ENCODE measurements around the gene ZDHHC24.
A peak's percentile ranks its signal among the peaks of the same experiment; 100 is the strongest.

The ZDHHC24 gene

GRCh38 chr11:66493130-66493529 lies 52.7 kb downstream of the ZDHHC24 start:
- no peak for DNase-seq

DNA sequence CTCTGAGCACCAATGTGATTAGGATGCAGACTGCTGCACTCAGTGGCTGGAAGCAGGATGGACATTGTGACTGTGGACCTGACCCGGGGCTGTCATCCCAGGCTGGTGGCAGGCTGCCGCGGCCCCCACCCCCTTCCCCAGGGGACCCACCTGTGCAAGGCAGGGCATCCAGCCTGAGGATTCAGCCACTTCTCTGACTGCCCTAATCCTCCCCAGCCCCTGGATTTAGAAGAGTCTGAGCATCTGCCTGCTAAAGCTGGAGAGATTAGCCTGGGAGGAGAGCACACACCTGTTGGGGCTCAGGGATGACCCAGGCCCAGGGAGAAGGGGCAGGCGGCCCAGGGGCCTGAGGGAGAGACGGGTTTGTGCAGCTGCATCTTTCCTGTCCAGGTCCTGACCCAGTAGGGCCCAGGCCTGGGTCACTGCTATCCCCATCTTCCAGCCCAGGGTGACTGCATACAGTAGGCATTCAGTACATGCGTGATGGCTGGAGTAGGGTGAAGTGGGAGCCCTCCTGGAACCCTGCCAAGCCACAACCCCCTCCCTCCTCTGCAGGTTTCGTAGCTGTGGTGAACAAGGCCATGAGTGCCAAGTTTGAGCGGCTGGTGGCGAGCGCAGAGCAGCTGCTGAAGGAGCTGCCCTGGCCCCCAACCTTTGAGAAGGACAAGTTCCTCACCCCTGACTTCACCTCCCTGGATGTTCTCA lies 53.5 kb downstream of the ZDHHC24 start:
- DNase-seq, result no peak

DNA sequence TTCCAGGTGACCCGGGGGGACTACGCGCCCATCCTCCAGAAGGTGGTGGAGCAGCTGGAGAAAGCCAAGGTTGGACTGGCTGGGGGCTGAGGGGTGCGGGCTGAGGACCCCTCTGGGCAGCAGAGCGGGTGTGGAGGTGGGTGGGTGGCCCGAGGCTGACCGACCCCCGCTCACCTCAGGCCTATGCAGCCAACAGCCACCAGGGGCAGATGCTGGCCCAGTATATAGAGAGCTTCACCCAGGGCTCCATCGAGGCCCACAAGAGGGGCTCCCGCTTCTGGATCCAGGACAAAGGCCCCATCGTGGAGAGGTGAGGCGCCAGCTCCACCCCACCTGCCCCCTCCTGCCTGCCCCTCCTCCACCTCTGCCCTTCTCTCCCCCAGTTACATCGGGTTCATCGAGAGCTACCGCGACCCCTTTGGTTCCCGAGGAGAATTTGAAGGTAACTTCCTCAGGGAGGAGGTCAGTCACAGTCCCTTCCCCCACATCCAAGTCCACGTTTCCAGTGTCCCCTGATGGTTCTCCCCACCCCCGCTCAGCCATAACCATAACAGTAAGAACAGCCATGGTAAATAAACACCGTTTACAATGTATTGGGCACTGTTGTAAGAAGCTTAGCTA lies 54.4 kb downstream of the ZDHHC24 start:
- no peak for DNase-seq

DNA sequence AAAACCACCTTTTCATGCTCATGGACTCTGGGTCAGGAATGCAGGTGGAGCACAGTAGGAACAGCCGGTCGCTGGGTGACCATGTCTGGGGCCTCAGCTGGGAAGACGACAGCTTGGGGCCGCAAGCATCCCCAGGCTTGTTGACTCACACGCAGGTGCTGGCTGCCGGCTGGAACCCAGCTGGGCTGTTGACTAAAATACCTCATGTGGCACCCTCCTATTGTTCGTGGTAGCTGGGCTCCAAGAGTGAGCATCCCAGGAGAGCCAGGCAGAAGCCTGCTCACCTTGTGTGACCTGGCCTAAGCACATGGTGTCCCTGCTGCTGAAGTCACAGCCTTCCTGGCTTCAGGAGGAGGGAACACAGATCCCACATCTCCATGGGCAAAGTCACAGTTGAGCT lies 56.2 kb downstream of the ZDHHC24 start:
- no peak for DNase-seq

GRCh38 chr11:66488957-66489356 lies 56.9 kb downstream of the ZDHHC24 start:
- no peak for DNase-seq

- DNase-seq, result no peak
These were observed 61.0 kb downstream of the ZDHHC24 start for GRCh38 chr11:66484806-66485380.

- peak; percentile 99 for DNase-seq
These were observed 65.5 kb downstream of the ZDHHC24 start, which contains the start of gene DPP3 for GRCh38 chr11:66480117-66480938. DPP3 (plus strand) TSS chr11:66480434; CDS start chr11:66482201, 1,767 bp downstream.

GRCh38 chr11:66479394-66480116 lies 66.3 kb downstream of the ZDHHC24 start:
- DNase-seq, result peak; percentile 10

- DNase-seq, result no peak
These were observed 67.0 kb downstream of the ZDHHC24 start for GRCh38 chr11:66478729-66479393.

- DNase-seq, result no peak
These were observed 68.3 kb downstream of the ZDHHC24 start for GRCh38 chr11:66477263-66478201.

DNA sequence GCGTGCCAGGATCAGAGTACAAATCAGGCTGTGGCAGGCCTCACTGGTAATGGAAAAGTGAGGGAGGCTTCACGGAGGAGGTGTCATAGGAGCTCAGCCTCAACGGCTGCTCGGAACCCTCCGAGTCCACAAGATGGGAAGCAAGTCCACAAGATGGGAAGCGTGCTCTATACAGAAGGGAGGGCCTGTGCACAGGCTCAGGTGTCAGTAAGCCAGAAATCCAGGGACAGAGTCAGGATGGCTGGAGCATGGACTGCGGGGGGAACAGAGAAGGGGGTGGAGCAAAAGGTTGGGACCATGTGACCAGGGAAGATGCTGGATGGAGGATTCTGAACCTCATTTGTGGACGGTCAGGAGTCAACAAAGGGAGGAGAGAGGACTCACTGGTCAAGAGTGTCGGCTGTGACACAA lies 69.0 kb downstream of the ZDHHC24 start:
- DNase-seq, result no peak

DNA sequence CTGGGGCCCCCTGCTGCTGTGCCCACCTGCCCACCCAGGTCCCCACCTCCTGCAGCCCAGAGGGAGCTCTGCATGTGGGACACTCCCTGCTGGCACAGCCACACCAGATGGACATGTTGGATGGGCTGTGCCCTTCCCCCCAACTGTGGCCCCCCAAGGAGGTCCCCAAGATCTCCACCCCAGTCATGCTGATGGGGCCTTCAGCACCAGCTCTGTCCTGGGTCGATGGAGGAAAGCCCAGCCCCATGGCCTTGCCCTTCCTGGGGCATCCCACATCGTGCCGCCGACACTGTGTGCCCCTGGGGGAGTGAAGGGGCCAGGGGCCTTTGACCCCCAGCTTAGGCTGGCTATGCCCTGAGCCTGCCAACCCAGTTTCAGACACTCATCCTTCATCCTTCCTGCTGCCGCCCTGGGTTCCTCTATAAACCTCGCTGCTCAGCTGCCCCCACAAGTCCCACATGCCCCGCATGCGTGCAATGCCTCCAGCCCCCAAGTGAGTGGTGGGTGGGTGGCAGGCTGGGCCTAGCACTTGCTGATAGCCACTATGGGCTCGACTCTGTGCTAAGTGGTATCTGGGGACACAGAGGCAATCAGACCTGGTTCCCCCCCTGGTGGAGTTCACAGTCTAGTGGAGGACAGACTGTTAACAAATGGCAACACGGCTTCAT lies 69.5 kb downstream of the ZDHHC24 start:
- no peak for DNase-seq

DNA sequence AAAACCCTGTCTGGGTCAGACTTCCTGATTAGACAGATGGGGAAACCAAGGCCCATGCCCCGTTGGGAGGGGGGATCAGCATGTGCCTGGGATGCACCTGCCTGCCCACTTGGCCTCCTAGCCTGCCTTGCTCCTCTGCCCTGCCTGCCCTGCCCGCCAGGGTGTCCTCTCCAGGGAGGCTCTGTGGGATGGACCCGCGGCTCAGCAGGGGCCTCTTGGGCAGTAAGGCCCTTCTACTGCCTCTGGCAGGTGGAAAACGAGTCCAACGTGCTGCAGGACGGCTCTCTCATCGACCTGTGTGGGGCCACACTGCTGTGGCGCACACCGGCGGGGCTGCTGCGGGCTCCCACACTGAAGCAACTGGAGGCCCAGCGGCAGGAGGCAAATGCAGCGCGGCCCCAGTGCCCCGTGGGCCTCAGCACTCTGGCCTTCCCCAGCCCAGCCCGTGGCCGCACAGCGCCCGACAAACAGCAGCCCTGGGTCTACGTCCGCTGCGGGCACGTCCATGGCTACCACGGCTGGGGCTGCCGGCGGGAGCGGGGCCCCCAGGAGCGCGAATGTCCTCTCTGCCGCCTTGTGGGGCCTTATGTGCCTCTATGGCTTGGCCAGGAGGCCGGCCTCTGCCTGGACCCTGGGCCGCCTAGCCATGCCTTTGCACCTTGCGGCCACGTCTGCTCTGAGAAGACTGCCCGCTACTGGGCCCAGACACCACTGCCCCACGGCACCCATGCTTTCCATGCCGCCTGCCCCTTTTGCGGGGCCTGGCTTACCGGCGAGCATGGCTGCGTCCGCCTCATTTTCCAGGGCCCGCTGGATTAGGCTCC lies 70.3 kb downstream of the ZDHHC24 start:
- DNase-seq, result no peak

DNA sequence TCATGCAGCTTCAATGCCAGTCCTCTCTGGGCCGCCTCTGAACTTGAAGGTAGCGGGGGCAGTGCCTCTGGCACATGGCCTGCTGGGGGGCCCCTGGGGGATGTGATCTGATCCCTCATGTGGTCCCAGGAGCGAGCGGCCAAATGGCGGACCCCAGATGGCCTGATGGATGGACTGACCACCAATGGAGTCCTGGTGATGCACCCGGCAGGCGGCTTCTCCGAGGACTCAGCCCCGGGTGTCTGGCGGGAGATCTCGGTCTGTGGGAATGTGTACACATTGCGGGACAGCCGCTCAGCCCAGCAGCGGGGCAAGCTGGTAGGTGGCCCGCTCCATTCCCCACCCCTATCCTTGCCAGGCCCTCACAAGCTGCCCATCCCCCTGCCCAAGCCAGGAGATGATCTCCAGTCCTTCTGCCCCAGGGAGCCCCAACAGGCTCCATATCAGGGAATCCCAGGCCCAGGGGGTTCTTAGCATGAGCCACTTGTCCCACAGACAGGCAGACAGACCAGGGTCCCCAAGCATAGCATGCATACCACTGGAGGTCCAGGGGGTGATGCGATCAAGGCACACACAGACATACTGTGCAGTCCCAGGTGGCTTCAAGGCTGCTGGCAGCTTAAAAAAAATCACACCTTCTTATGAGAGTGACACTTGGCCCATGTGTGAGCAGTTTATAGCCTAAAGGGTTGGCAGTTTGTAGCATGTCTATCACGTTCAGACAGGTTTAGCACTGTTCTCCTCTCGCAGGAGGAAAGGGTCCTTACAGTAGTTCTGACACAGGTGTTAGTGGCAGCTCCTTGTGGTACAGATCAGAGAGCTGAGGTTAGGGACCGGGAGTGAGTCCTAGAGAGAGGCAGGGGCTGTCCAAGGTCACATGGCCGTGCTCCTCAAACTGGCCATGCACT lies 72.0 kb downstream of the ZDHHC24 start:
- DNase-seq, result no peak

- no peak for DNase-seq
These were observed 72.7 kb downstream of the ZDHHC24 start for GRCh38 chr11:66473167-66473566.

GRCh38 chr11:66472054-66472453 lies 73.8 kb downstream of the ZDHHC24 start:
- DNase-seq, result no peak

- DNase-seq, result no peak
These were observed 74.7 kb downstream of the ZDHHC24 start for GRCh38 chr11:66471142-66471541.

Measured in inflammatory macrophage treated with lipopolysaccharide for 4 hours (primary cell).